Lower leg skin (tissue), 3 donors: ENCODE data around the gene FTH1.

Experiments used
- POLR2A ChIP-seq, 2 donors: fragments of 450-650 bp; IDR thresholded peaks; one replicate each; pipeline ENCODE4 v1.6.1; 2016 to 2017; ENCODE audit warnings: antibody characterized with exemption in 2 of 2, mild to moderate bottlenecking in 1 of 2, moderate library complexity in 1 of 2
- TF ChIP-seq, protein P1 (sequence below), 3 donors: fragments of 450-650 bp; IDR thresholded peaks; one replicate each; pipeline ENCODE4 v1.5.1; 2016; ENCODE audit warnings: antibody characterized with exemption in 3 of 3, mild to moderate bottlenecking in 3 of 3, moderate library complexity in 2 of 3

DNA sequence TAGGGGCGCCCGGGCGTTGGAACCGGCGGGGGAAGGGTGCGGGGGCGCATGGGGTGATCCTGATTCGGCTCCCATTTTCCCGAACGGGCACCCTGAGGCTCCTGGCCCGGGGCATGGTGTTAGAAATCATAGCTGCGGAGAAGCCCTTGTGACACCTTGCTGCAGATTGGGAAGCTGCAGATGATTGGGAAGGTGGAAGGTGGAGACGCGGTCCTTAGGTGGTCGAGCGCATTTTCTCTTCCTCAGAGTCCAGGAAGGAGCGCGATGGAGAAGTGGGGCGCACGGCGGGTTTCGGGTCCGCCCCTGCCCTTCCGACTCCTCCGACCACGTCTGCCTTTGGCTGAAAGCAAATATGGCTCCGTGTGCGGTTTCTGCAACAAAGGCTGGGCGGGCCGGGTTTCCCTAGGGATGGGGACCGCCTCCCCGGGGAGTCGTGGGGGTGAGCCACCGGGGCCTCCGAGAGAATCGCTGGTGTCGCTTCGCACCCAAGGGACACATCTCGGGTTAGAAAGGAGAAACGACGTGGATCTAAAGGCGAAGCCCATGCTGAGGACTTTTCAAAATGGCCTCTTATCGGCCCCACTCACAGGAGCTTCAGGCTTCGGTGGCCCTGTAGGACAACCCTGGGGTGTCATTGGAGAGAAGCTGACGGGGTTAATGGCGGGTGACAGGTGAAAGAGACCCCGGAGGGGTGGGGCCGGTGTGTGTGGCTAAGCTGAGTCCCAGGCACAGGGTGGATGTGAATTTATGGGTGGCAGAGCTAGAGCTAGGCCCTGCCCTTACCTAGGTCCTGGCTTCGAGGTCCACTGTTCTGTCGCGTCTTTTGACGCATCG is 707 bp upstream of the FTH1 start:
- TF ChIP-seq POLR2A (IDR thresholded peaks at IDR 0.05): no peak
- TF ChIP-seq, protein P1, sequence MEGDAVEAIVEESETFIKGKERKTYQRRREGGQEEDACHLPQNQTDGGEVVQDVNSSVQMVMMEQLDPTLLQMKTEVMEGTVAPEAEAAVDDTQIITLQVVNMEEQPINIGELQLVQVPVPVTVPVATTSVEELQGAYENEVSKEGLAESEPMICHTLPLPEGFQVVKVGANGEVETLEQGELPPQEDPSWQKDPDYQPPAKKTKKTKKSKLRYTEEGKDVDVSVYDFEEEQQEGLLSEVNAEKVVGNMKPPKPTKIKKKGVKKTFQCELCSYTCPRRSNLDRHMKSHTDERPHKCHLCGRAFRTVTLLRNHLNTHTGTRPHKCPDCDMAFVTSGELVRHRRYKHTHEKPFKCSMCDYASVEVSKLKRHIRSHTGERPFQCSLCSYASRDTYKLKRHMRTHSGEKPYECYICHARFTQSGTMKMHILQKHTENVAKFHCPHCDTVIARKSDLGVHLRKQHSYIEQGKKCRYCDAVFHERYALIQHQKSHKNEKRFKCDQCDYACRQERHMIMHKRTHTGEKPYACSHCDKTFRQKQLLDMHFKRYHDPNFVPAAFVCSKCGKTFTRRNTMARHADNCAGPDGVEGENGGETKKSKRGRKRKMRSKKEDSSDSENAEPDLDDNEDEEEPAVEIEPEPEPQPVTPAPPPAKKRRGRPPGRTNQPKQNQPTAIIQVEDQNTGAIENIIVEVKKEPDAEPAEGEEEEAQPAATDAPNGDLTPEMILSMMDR (IDR thresholded peaks at IDR 0.05): no peak
